Suppressor macrophage treated with lipopolysaccharide for 4 hours (primary cell): ENCODE results near the gene TBC1D3B.
A peak's percentile ranks its signal among the peaks of the same experiment; 100 is the strongest.
"Not testable (repeated sequence)": the region's sequence is repeated elsewhere in the genome, so short reads cannot be mapped to it uniquely, and the experiment has no call there.

Experiments
- DNase-seq: peaks from one replicate; pipeline ENCODE4 v3.0.0-alpha.2; 2020

Gene TBC1D3B

GRCh38 chr17:36198831-36199465, 22.5 kb upstream of the TBC1D3B start:
- DNase-seq = peak; percentile 98

GRCh38 chr17:36197387-36197703, 20.9 kb upstream of the TBC1D3B start:
- peak; percentile 100 for DNase-seq

- no peak for DNase-seq
Measured at GRCh38 chr17:36196131-36196486, 19.7 kb upstream of the TBC1D3B start.

- DNase-seq = peak; percentile 76
Measured at GRCh38 chr17:36195434-36196130, 19.1 kb upstream of the TBC1D3B start.

GRCh38 chr17:36194832-36195433, 18.5 kb upstream of the TBC1D3B start:
- DNase-seq = peak; percentile 64

GRCh38 chr17:36194147-36194831, 17.9 kb upstream of the TBC1D3B start:
- DNase-seq = peak; percentile 50

GRCh38 chr17:36193216-36193775, 16.9 kb upstream of the TBC1D3B start:
- DNase-seq = peak; percentile 18

GRCh38 chr17:36190549-36191330, 14.3 kb upstream of the TBC1D3B start:
- DNase-seq = not testable (repeated sequence)

- DNase-seq = not testable (repeated sequence)
Measured at GRCh38 chr17:36189993-36190392, 13.6 kb upstream of the TBC1D3B start.

GRCh38 chr17:36188891-36189306, 12.5 kb upstream of the TBC1D3B start:
- peak; percentile 99 for DNase-seq

- peak; percentile 82 for DNase-seq
Measured at GRCh38 chr17:36187943-36188665, 11.7 kb upstream of the TBC1D3B start.

GRCh38 chr17:36186810-36187763, 10.7 kb upstream of the TBC1D3B start:
- DNase-seq = peak; percentile 59

- DNase-seq = peak; percentile 3
Measured at GRCh38 chr17:36185416-36185815, 9.0 kb upstream of the TBC1D3B start.

- DNase-seq = peak; percentile 27
Measured at GRCh38 chr17:36184023-36184765, 7.8 kb upstream of the TBC1D3B start.

GRCh38 chr17:36183001-36183971, 6.8 kb upstream of the TBC1D3B start:
- DNase-seq = peak; percentile 97

- no peak for DNase-seq
Measured at GRCh38 chr17:36182176-36183000, 6.0 kb upstream of the TBC1D3B start.

GRCh38 chr17:36181446-36182175, 5.2 kb upstream of the TBC1D3B start:
- DNase-seq = peak; percentile 5
